ENCODE data around the gene TMEM165. TPM values are rescaled to one million over a fixed set of nuclear protein-coding genes. Genes with fewer than 3 reads are reported as not detected.

The TMEM165 gene
- total and polyA plus RNA-seq, 9 of the 15 experiments (the other 6 are each of a cell fraction or from before 2014, with no cell fraction given): 21.3 to 145 (median 96.8) TPM

DNA sequence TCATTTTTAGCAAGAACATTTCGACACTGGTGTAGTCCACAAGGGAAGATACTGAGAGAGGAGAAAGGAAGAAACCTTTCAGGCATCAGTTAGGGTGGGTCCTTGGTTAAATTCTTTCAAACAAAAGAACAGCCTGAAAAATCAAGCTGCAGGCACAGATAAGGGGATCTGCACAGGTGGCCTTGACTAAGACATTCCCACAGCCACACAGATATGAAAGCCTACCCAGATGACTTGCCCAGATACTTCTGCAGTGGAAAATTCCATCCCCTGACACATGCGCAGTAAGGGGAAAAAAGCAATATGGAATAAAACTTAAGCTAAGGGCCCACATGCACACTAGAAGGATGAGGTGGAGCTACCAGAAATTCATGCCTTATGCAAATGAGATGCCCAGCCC lies 8.9 kb upstream of the TMEM165 start (continued):
- TF ChIP-seq, protein P1, sequence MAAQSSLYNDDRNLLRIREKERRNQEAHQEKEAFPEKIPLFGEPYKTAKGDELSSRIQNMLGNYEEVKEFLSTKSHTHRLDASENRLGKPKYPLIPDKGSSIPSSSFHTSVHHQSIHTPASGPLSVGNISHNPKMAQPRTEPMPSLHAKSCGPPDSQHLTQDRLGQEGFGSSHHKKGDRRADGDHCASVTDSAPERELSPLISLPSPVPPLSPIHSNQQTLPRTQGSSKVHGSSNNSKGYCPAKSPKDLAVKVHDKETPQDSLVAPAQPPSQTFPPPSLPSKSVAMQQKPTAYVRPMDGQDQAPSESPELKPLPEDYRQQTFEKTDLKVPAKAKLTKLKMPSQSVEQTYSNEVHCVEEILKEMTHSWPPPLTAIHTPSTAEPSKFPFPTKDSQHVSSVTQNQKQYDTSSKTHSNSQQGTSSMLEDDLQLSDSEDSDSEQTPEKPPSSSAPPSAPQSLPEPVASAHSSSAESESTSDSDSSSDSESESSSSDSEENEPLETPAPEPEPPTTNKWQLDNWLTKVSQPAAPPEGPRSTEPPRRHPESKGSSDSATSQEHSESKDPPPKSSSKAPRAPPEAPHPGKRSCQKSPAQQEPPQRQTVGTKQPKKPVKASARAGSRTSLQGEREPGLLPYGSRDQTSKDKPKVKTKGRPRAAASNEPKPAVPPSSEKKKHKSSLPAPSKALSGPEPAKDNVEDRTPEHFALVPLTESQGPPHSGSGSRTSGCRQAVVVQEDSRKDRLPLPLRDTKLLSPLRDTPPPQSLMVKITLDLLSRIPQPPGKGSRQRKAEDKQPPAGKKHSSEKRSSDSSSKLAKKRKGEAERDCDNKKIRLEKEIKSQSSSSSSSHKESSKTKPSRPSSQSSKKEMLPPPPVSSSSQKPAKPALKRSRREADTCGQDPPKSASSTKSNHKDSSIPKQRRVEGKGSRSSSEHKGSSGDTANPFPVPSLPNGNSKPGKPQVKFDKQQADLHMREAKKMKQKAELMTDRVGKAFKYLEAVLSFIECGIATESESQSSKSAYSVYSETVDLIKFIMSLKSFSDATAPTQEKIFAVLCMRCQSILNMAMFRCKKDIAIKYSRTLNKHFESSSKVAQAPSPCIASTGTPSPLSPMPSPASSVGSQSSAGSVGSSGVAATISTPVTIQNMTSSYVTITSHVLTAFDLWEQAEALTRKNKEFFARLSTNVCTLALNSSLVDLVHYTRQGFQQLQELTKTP (IDR thresholded peaks at IDR 0.05; ENCODE audit: low read depth in 1 of 2, partially characterized antibody in 2 of 2): peak in 1 of 2 experiments; percentile 90
- TF ChIP-seq, protein P2, sequence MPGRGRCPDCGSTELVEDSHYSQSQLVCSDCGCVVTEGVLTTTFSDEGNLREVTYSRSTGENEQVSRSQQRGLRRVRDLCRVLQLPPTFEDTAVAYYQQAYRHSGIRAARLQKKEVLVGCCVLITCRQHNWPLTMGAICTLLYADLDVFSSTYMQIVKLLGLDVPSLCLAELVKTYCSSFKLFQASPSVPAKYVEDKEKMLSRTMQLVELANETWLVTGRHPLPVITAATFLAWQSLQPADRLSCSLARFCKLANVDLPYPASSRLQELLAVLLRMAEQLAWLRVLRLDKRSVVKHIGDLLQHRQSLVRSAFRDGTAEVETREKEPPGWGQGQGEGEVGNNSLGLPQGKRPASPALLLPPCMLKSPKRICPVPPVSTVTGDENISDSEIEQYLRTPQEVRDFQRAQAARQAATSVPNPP (IDR thresholded peaks at IDR 0.05; ENCODE audit: borderline replicate concordance, insufficient read depth, insufficient read length): no peak
- TF ChIP-seq SRSF7 (optimal IDR thresholded peaks at IDR 0.05; ENCODE audit: low read depth, low read length) (no peak), ZNF263 (CRISPR knock-in tag; IDR thresholded peaks at IDR 0.05; ENCODE audit: borderline replicate concordance) (no peak)
